Nephron progenitor cell (in vitro differentiated cells): ENCODE measurements around the gene HTRA3.
A peak's percentile ranks its signal among the peaks of the same experiment; 100 is the strongest.

ENCODE experiments used
- DNase-seq: peaks from one replicate; pipeline ENCODE4 v3.0.0; 2021
- H3K27ac Mint-ChIP-seq: 2 replicates; pipeline ENCODE4 v1.8.0; 2021; ENCODE audit warnings: mild to moderate bottlenecking, moderate library complexity, mixed read lengths
- H3K27me3 Mint-ChIP-seq: 2 replicates; pipeline ENCODE4 v1.8.0; 2021; ENCODE audit warnings: mild to moderate bottlenecking, low read depth, mixed read lengths; ENCODE audit not compliant: poor library complexity
- H3K36me3 Mint-ChIP-seq: 2 replicates; pipeline ENCODE4 v1.8.0; 2021; ENCODE audit warnings: low read depth, mixed read lengths
- H3K4me1 Mint-ChIP-seq: 2 replicates; pipeline ENCODE4 v1.8.0; 2021; ENCODE audit warnings: mixed read lengths
- H3K4me3 Mint-ChIP-seq: 2 replicates; pipeline ENCODE4 v1.8.0; 2021; ENCODE audit warnings: mild to moderate bottlenecking, moderate library complexity, mixed read lengths
- H3K9me3 Mint-ChIP-seq: 2 replicates; pipeline ENCODE4 v1.8.0; 2021; ENCODE audit warnings: mild to moderate bottlenecking, moderate library complexity, mixed read lengths
- CTCF ChIP-seq: fragments of 200-600 bp; sonication (generic); IDR thresholded peaks from 2 replicates; pipeline ENCODE4 v1.5.0; 2021; ENCODE audit warnings: antibody characterized with exemption

Gene HTRA3

DNA sequence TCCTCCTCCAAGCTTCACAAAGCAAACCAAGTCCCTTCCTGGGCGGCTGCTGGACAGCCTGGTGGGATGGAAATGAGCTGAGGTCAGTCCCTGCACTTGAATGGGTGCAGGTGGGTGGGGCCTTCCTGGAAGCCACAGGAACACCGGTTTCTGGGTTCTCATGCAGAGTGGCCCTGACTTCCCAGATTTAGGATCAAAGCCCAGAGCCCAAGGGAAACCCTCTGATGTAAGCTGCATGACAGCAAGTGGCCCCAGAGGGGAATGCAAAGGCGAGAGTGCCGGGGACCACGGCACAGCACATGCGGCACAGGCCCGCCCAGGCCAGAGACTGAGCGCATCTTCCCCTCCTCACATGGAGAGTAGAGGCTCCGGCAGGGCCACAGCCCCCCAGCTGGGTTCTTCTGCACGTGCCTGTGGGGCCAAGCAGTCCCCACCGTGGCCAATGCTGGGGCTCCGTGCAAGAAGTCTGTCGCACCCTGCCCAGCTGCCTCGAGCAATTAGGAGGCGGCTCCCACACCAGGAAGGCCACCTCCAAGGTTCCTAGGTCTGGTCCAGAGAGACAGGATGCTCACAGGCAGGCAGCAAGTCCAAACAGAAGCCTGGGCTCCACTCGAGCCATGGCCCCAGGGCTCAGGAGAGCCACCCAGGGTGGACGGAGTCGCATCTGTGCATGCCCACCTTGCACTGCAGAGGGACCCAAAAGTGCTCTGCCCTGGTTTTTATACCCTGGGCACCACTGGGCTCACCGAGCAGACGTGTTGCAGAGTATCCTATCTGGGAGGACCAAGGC lies 83.0 kb downstream of the HTRA3 start:
- Mint-ChIP-seq H3K36me3 (peaks cover 5% of the 10 kb centered on the region), H3K27me3 (peaks cover 4% of the 10 kb centered on the region), H3K4me3 (no peak overlapping the region), H3K9me3 (no peaks in the 10 kb centered on the region), H3K4me1 (peaks cover 50% of the 10 kb centered on the region), H3K27ac (peak overlapping the region; percentile 88)
- DNase-seq: no peak
- TF ChIP-seq CTCF: no peak

- Mint-ChIP-seq H3K4me3 (no peak overlapping the region), H3K27me3 (peaks cover 6% of the 10 kb centered on the region), H3K4me1 (peaks cover 50% of the 10 kb centered on the region), H3K9me3 (peaks cover 2% of the 10 kb centered on the region), H3K27ac (no peak overlapping the region), H3K36me3 (peaks cover 5% of the 10 kb centered on the region)
- no peak for TF ChIP-seq CTCF
- DNase-seq: no peak
These were observed 83.7 kb downstream of the HTRA3 start for GRCh38 chr4:8353158-8353669.

- peaks cover 6% of the 10 kb centered on the region for H3K27me3 Mint-ChIP-seq
- H3K4me3 Mint-ChIP-seq: no peak overlapping the region
- H3K4me1 Mint-ChIP-seq: peaks cover 50% of the 10 kb centered on the region
- peaks cover 5% of the 10 kb centered on the region for H3K9me3 Mint-ChIP-seq
- H3K27ac Mint-ChIP-seq: no peak overlapping the region
- H3K36me3 Mint-ChIP-seq: peaks cover 5% of the 10 kb centered on the region
- DNase-seq: no peak
- no peak for TF ChIP-seq CTCF
These were observed 84.4 kb downstream of the HTRA3 start for GRCh38 chr4:8353912-8354453.

GRCh38 chr4:8355306-8355705 lies 85.8 kb downstream of the HTRA3 start:
- peaks cover 8% of the 10 kb centered on the region for H3K9me3 Mint-ChIP-seq
- H3K4me1 Mint-ChIP-seq: peaks cover 41% of the 10 kb centered on the region
- H3K4me3 Mint-ChIP-seq: no peak overlapping the region
- peaks cover 5% of the 10 kb centered on the region for H3K36me3 Mint-ChIP-seq
- H3K27ac Mint-ChIP-seq: no peak overlapping the region
- no peak for TF ChIP-seq CTCF
- H3K27me3 Mint-ChIP-seq: peaks cover 6% of the 10 kb centered on the region
- no peak for DNase-seq

- Mint-ChIP-seq H3K27ac (no peak overlapping the region), H3K9me3 (peaks cover 12% of the 10 kb centered on the region), H3K36me3 (peaks cover 5% of the 10 kb centered on the region), H3K27me3 (peaks cover 6% of the 10 kb centered on the region), H3K4me1 (peaks cover 34% of the 10 kb centered on the region), H3K4me3 (no peak overlapping the region)
- TF ChIP-seq CTCF: no peak
- DNase-seq: no peak
These were observed 86.5 kb downstream of the HTRA3 start for GRCh38 chr4:8355864-8356565.
